Bronchial epithelial cell (primary cell): ENCODE results near the gene SLC20A1. TPM values are rescaled to one million over a fixed set of nuclear protein-coding genes. Genes with fewer than 3 reads are reported as not detected.

ENCODE experiments used
- DNase-seq: peaks from one replicate; pipeline ENCODE4 v3.0.0-alpha.2; 2010; ENCODE audit warnings: low read depth
- FAIRE-seq: peaks from 2 replicates; lab custom pipeline; 2011; peaks lifted over from hg19 to GRCh38; lab: Jason Lieb, UNC
- H3K27me3 ChIP-seq: 2 replicates; pipeline ENCODE4 v1.5.1; 2011; ENCODE audit warnings: low read length; ENCODE audit not compliant: control insufficient read depth, insufficient read depth
- H3K36me3 ChIP-seq: 2 replicates; pipeline ENCODE4 v1.5.1; 2011; ENCODE audit warnings: low read length; ENCODE audit not compliant: control insufficient read depth, insufficient read depth
- H3K4me3 ChIP-seq: 2 replicates; pipeline ENCODE4 v1.5.1; 2011; ENCODE audit warnings: mild to moderate bottlenecking, low read depth, low read length, control low read depth
- total RNA-seq: library from RNA; depleted of rRNA; stranded (reverse); fragments of >200 nt; gene quantifications from 2 replicates; pipeline ENCODE4 v1.2.1, GENCODE V29; 2014
- TF ChIP-seq, protein P1 (sequence below): IDR thresholded peaks from 2 replicates; pipeline ENCODE4 v1.5.1; 2011; ENCODE audit warnings: mild to moderate bottlenecking, moderate library complexity, low read length, control low read depth, inconsistent platforms; ENCODE audit not compliant: insufficient read depth, severe bottlenecking

Gene SLC20A1, protein sequence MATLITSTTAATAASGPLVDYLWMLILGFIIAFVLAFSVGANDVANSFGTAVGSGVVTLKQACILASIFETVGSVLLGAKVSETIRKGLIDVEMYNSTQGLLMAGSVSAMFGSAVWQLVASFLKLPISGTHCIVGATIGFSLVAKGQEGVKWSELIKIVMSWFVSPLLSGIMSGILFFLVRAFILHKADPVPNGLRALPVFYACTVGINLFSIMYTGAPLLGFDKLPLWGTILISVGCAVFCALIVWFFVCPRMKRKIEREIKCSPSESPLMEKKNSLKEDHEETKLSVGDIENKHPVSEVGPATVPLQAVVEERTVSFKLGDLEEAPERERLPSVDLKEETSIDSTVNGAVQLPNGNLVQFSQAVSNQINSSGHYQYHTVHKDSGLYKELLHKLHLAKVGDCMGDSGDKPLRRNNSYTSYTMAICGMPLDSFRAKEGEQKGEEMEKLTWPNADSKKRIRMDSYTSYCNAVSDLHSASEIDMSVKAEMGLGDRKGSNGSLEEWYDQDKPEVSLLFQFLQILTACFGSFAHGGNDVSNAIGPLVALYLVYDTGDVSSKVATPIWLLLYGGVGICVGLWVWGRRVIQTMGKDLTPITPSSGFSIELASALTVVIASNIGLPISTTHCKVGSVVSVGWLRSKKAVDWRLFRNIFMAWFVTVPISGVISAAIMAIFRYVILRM
- total RNA-seq = 47.7 and 63.4 TPM in 2 replicates

DNA sequence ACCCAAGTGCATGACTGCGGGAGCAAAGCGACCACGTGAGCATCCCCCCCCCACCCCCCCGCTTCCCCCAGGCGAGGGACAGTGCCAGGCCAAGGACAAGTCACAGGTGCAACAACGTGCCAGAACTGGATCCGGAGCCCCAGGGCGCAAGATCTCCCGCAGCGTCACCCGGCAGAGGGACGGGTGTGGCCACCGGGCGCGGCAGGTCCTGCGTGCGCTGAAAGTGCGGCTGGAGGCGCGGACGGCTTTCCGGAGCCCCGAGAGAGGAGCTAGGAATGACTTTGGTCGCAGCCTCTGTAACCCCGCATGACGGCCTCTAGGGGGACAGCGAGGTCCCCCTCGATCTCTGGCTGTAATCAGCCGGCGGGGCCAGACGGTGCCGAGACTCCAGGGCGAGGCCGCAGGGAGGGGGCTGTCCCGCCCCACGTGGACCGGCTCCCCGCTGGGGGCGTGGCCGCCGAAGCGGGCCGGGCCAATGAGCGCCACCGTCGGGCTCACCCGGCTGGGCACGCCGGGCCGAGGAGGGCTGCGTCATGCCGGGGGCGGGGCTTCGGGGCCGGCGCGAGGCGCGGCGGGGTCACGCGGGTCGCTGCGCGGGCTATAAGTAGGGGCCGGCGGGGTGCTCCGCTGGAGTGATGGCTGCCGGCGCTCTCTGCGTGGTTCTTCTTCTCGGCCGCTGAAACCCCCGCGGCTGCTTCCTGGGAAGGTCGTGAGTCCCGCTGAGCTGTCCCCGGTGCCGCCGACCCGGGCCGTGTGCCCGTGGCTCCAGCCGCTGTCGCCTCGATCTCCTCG lies at the start of gene SLC20A1:
Gene SLC20A1, plus strand, starts transcription at position 630 of the 792 bp plus-strand sequence. CDS start 890 bp downstream, outside the sequence.
- Histone ChIP-seq H3K27me3 (no peaks in the 10 kb centered on the region), H3K4me3 (peak within 1 kb of the TSS; percentile 81), H3K36me3 (peaks cover 10% of the 10 kb centered on the region)
- TF ChIP-seq, protein P1, sequence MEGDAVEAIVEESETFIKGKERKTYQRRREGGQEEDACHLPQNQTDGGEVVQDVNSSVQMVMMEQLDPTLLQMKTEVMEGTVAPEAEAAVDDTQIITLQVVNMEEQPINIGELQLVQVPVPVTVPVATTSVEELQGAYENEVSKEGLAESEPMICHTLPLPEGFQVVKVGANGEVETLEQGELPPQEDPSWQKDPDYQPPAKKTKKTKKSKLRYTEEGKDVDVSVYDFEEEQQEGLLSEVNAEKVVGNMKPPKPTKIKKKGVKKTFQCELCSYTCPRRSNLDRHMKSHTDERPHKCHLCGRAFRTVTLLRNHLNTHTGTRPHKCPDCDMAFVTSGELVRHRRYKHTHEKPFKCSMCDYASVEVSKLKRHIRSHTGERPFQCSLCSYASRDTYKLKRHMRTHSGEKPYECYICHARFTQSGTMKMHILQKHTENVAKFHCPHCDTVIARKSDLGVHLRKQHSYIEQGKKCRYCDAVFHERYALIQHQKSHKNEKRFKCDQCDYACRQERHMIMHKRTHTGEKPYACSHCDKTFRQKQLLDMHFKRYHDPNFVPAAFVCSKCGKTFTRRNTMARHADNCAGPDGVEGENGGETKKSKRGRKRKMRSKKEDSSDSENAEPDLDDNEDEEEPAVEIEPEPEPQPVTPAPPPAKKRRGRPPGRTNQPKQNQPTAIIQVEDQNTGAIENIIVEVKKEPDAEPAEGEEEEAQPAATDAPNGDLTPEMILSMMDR = peak; percentile 30
- no peak for FAIRE-seq
- peak; percentile 76 for DNase-seq

DNA sequence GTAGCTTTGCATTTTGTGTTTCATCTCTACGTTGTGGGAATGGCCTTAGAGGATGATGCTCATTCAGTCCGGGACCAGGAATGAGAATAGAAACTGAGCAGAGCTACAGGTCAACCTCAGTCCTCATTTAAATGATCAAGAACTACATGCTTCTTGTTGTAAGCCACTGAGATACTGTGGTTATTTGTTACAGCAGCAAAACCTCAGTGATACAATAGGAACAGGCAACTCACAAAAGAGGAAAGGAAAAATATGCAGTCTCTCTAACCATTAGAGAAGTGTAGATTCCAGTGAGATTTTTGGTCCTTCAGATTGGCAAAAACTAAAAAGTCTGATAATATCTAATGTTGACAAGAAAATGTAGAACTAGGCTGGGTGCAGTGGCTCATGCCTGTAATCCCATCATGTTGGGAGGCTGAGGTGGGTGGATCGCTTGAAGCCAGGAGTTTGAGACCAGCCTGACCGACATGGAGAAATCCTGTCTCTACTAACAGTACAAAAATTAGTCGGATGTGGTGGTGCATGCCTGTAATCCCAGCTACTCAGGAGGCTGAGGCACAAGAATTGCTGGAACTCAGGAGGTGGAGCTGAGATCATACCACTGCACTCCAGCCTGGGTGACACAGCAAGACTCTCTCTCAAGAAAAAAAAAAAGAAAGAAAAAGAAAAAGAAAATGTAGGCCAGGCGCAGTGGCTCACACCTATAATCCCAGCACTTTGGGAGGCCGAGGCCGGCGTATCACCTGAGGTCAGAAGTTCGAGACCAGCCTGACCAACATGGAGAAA lies 48.0 kb upstream of the SLC20A1 start:
- no peak for FAIRE-seq
- TF ChIP-seq, protein P1 = no peak
- no peak for DNase-seq
- Histone ChIP-seq H3K4me3 (no peak overlapping the region), H3K36me3 (no peaks in the 10 kb centered on the region), H3K27me3 (no peaks in the 10 kb centered on the region)

DNA sequence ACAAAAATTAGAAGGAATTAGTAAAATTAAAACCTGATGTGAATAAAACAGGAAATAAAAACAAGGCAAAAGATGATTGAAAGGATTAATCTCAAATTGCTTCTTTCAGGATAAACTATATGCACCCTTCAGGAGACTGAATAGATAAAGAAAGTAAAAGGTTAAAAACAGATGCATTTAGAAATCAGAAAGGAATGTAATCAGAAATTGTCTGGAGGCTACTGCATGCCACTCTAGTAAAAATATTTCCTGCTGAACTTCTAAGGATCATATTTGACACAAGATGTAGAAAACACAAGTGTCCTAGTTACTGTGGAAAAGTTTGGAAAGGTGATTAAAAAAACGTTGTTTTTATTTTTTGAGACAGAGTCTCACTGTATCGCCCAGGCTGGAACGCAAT lies 45.1 kb upstream of the SLC20A1 start:
- H3K27me3 ChIP-seq = no peaks in the 10 kb centered on the region
- FAIRE-seq (no peak), DNase-seq (no peak)
- H3K36me3 ChIP-seq = no peaks in the 10 kb centered on the region
- H3K4me3 ChIP-seq = no peak overlapping the region
- TF ChIP-seq, protein P1 = no peak

DNA sequence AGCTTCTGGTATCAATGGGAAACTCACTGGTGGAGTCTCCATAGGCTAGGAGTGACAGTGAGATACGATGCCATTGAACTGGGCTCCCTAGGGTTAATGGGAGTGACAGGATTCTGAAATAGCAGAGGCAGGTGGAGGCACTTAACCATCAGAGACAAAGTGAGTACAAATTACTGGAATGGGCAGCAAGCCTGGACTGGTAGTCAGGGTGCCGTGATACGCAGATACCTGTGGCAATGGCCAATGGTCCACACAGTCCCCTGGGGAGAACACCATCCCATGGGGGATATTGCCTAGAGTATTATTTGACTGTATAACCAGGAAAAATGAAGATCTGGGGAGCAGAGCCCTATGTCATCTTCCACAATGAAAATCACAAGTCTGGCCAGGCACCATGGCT lies 44.0 kb upstream of the SLC20A1 start:
- TF ChIP-seq, protein P1 = no peak
- peak; percentile 40 for DNase-seq
- H3K36me3 ChIP-seq = no peaks in the 10 kb centered on the region
- no peak for FAIRE-seq
- H3K27me3 ChIP-seq = no peaks in the 10 kb centered on the region
- H3K4me3 ChIP-seq = no peak overlapping the region

DNA sequence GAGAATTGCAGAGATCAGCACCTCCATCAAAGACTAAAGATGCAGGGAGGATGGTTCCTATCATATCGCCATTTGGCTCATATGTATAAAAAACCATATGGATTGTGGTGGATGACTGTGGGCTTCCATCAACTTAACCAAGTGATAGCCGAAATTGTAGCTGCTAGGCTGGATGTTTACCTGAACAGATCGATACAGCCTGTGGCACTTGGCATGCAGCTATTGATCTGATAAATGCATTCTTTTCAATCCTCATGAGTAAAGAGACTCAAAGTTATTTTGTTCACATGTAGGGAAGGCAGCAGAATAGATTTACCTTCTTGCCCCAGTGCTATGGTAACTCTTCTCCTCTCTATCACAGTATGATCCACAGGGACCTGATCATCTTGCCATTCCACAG lies 42.8 kb upstream of the SLC20A1 start:
- FAIRE-seq (no peak), DNase-seq (no peak)
- Histone ChIP-seq H3K36me3 (no peaks in the 10 kb centered on the region), H3K4me3 (no peak overlapping the region), H3K27me3 (no peaks in the 10 kb centered on the region)
- TF ChIP-seq, protein P1 = no peak
